A549 (cell line): ENCODE results near the gene CARS1. TPM values are rescaled to one million over a fixed set of nuclear protein-coding genes. Genes with fewer than 3 reads are reported as not detected.

Experiments used
- ATAC-seq, 2 experiments: fragments of 200-7000 bp in 1 of 2; fragments of >200 bp in 1 of 2; cut with Nextera tagmentation in 1 of 2; cut with Tn5 transposase in 1 of 2; 3 replicates each; pipeline versions ENCODE4 v1.8.0 to v1.9.1; 2018 to 2020; ENCODE audit warnings: mild to moderate bottlenecking in 1 of 2, moderate library complexity in 1 of 2
- CTCF ChIA-PET: fragments of 300-600 bp; sonication (Branson Sonifier 250); formaldehyde crosslinking; extraction: SDS; loops from one replicate; lab custom pipeline; 2021; ENCODE audit warnings: antibody characterized with exemption, inconsistent platforms; lab: Yijun Ruan, JAX
- POLR2A ChIA-PET: fragments of 350-600 bp; formaldehyde crosslinking; extraction: SDS; loops from one replicate; lab custom pipeline; 2021; ENCODE audit warnings: antibody characterized with exemption, inconsistent platforms; lab: Yijun Ruan, JAX
- DNase-seq, 2 experiments: peaks; one replicate each; pipeline versions ENCODE4 v3.0.0 to v3.0.0-alpha.2; 2011 to 2016; ENCODE audit warnings: low read depth in 1 of 2, low spot score in 1 of 2
- FAIRE-seq: peaks from 2 replicates; lab custom pipeline; 2011; peaks lifted over from hg19 to GRCh38; lab: Jason Lieb, UNC
- H3K27ac ChIP-seq, 2 experiments: fragments of >200 bp; sonication (Bioruptor Twin); formaldehyde crosslinking; 3 replicates each; pipeline ENCODE4 v1.5.1; 2016 to 2017
- H3K4me1 ChIP-seq: fragments of >200 bp; sonication (Bioruptor Twin); formaldehyde crosslinking; 3 replicates; pipeline ENCODE4 v1.6.1; 2016
- H3K4me2 ChIP-seq: fragments of >200 bp; sonication (Bioruptor Twin); formaldehyde crosslinking; 3 replicates; pipeline ENCODE4 v1.6.1; 2016
- H3K4me3 ChIP-seq: fragments of >200 bp; sonication (Bioruptor Twin); formaldehyde crosslinking; 3 replicates; pipeline ENCODE4 v1.5.1; 2016
- H3K9me3 ChIP-seq: fragments of >200 bp; sonication (Bioruptor Twin); formaldehyde crosslinking; 3 replicates; pipeline ENCODE4 v1.6.1; 2016
- CBX8 ChIP-seq: fragments of 200-600 bp; sonication (generic); IDR thresholded peaks from 2 replicates; pipeline ENCODE4 v1.6.1; 2016
- CEBPB ChIP-seq, 2 experiments: fragments of >200 bp in 1 of 2; sonication (Bioruptor Twin) in 1 of 2; formaldehyde crosslinking in 1 of 2; IDR thresholded peaks; 2 replicates each; pipeline ENCODE4 v1.6.1; 2012 to 2016
- EHF ChIP-seq: fragments of 250-450 bp; sonication (Bioruptor Pico); IDR thresholded peaks from 2 replicates; pipeline ENCODE4 v1.5.0; 2020; ENCODE audit warnings: mild to moderate bottlenecking
- EHMT2 ChIP-seq: fragments of 200-600 bp; sonication (generic); IDR thresholded peaks from 2 replicates; pipeline ENCODE4 v1.6.1; 2016; ENCODE audit warnings: antibody characterized with exemption, low read depth, mild to moderate bottlenecking, moderate library complexity
- EP300 ChIP-seq, 2 experiments: fragments of >200 bp; sonication (Bioruptor Twin); formaldehyde crosslinking; IDR thresholded peaks; 2 replicates in 1 of 2; 3 replicates in 1 of 2; pipeline ENCODE4 v1.6.1; 2016 to 2017
- FOSB ChIP-seq: fragments of 250-450 bp; sonication (Bioruptor Pico); IDR thresholded peaks from 2 replicates; pipeline ENCODE4 v1.5.0; 2020; ENCODE audit warnings: mild to moderate bottlenecking, moderate library complexity
- JUN ChIP-seq, 2 experiments: fragments of >200 bp; sonication (Bioruptor Twin); formaldehyde crosslinking; IDR thresholded peaks; 2 replicates in 1 of 2; 3 replicates in 1 of 2; pipeline ENCODE4 v1.6.1; 2016 to 2017
- KDM5A ChIP-seq: fragments of 200-600 bp; sonication (generic); IDR thresholded peaks from 2 replicates; pipeline ENCODE4 v1.6.1; 2016; ENCODE audit warnings: antibody characterized with exemption, mild to moderate bottlenecking
- MAFK ChIP-seq: fragments of 450-650 bp; IDR thresholded peaks from 2 replicates; pipeline ENCODE4 v1.6.1; 2014; ENCODE audit not compliant: partially characterized antibody
- NFE2L2 ChIP-seq: fragments of 150-350 bp; conservative IDR thresholded peaks from 2 replicates; pipeline ENCODE4 v1.6.1; 2014; ENCODE audit warnings: low read length
- POLR2AphosphoS2 ChIP-seq: conservative IDR thresholded peaks from 2 replicates; pipeline ENCODE4 v1.6.1; 2012; ENCODE audit warnings: low read length, improper control_type of control experiment, inconsistent platforms
- RFX5 ChIP-seq: fragments of 450-650 bp; IDR thresholded peaks from 2 replicates; pipeline ENCODE4 v1.7.1; 2014; ENCODE audit warnings: antibody characterized with exemption, mild to moderate bottlenecking, moderate library complexity
- RNF2 ChIP-seq: fragments of 200-600 bp; sonication (generic); IDR thresholded peaks from 2 replicates; pipeline ENCODE4 v1.6.1; 2016; ENCODE audit warnings: low read depth, mild to moderate bottlenecking, antibody characterized with exemption, moderate library complexity, borderline replicate concordance
- SMC3 ChIP-seq: fragments of >200 bp; sonication (Bioruptor Twin); formaldehyde crosslinking; IDR thresholded peaks from 3 replicates; pipeline ENCODE4 v1.6.1; 2018; ENCODE audit warnings: inconsistent platforms
- WGBS: methylation state at CpG from one replicate; pipeline ENCODE4 v1.1.6; 2017; ENCODE audit errors: missing lambda C conversion rate; 5-methylcytosine and 5-hydroxymethylcytosine counted together
- polyA plus RNA-seq, 4 experiments: library from polyadenylated mRNA; depleted of rRNA in 3 of 4; stranded (reverse); fragments of >200 nt; fragmentation: RNase III in 1 of 4; extraction: RNeasy Plus Mini Kit Qiagen cat#74134 plus additional on column Dnase treatment in 1 of 4; gene quantifications; 2 replicates in 3 of 4; 3 replicates in 1 of 4; pipeline ENCODE4 v1.2.3, GENCODE V29; 2011 to 2017
- TF ChIP-seq, protein P1 (sequence below): fragments of 200-600 bp; sonication (generic); IDR thresholded peaks from 2 replicates; pipeline ENCODE4 v1.6.1; 2016; ENCODE audit warnings: antibody characterized with exemption, mild to moderate bottlenecking, moderate library complexity
- TF ChIP-seq, protein P2 (sequence below): fragments of >200 bp; sonication (Bioruptor Twin); formaldehyde crosslinking; IDR thresholded peaks from 3 replicates; pipeline ENCODE4 v1.6.1; 2016

The CARS1 gene
- polyA plus RNA-seq, 2 of the 4 experiments (the other 2 are of a cell fraction) = 52.7 to 130 TPM

- ATAC-seq = no peak
- no peaks in the 10 kb centered on the region for H3K4me1 ChIP-seq
- H3K9me3 ChIP-seq = no peaks in the 10 kb centered on the region
- POLR2A ChIA-PET = no interaction called here
- no peak for FAIRE-seq
- TF ChIP-seq CBX8 (no peak), CEBPB (IDR thresholded peaks at IDR 0.05) (no peak), NFE2L2 (no peak), SMC3 (no peak), KDM5A (no peak), EP300 (IDR thresholded peaks at IDR 0.05) (no peak), RFX5 (no peak), MAFK (no peak), EHF (CRISPR knock-in tag) (no peak)
- TF ChIP-seq, protein P1, sequence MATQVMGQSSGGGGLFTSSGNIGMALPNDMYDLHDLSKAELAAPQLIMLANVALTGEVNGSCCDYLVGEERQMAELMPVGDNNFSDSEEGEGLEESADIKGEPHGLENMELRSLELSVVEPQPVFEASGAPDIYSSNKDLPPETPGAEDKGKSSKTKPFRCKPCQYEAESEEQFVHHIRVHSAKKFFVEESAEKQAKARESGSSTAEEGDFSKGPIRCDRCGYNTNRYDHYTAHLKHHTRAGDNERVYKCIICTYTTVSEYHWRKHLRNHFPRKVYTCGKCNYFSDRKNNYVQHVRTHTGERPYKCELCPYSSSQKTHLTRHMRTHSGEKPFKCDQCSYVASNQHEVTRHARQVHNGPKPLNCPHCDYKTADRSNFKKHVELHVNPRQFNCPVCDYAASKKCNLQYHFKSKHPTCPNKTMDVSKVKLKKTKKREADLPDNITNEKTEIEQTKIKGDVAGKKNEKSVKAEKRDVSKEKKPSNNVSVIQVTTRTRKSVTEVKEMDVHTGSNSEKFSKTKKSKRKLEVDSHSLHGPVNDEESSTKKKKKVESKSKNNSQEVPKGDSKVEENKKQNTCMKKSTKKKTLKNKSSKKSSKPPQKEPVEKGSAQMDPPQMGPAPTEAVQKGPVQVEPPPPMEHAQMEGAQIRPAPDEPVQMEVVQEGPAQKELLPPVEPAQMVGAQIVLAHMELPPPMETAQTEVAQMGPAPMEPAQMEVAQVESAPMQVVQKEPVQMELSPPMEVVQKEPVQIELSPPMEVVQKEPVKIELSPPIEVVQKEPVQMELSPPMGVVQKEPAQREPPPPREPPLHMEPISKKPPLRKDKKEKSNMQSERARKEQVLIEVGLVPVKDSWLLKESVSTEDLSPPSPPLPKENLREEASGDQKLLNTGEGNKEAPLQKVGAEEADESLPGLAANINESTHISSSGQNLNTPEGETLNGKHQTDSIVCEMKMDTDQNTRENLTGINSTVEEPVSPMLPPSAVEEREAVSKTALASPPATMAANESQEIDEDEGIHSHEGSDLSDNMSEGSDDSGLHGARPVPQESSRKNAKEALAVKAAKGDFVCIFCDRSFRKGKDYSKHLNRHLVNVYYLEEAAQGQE = no peak
- TF ChIP-seq, protein P2, sequence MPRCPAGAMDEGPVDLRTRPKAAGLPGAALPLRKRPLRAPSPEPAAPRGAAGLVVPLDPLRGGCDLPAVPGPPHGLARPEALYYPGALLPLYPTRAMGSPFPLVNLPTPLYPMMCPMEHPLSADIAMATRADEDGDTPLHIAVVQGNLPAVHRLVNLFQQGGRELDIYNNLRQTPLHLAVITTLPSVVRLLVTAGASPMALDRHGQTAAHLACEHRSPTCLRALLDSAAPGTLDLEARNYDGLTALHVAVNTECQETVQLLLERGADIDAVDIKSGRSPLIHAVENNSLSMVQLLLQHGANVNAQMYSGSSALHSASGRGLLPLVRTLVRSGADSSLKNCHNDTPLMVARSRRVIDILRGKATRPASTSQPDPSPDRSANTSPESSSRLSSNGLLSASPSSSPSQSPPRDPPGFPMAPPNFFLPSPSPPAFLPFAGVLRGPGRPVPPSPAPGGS = no peak
- CTCF ChIA-PET = interaction anchor here (0.9 to 4.3 kb wide), 6 partner anchors 11 to 78 kb away, joined by 3 to 30 read pairs (median 6); no protein-coding TSS in a partner anchor
- no peak for DNase-seq
- H3K27ac ChIP-seq = no peak overlapping the region
- 87% methylated on average over 15 of the region's 16 CpGs for WGBS
- no peak overlapping the region for H3K4me3 ChIP-seq
- H3K4me2 ChIP-seq = no peak overlapping the region
Observed at GRCh38 chr11:3014057-3014938, 42.9 kb downstream of the CARS1 start.

DNA sequence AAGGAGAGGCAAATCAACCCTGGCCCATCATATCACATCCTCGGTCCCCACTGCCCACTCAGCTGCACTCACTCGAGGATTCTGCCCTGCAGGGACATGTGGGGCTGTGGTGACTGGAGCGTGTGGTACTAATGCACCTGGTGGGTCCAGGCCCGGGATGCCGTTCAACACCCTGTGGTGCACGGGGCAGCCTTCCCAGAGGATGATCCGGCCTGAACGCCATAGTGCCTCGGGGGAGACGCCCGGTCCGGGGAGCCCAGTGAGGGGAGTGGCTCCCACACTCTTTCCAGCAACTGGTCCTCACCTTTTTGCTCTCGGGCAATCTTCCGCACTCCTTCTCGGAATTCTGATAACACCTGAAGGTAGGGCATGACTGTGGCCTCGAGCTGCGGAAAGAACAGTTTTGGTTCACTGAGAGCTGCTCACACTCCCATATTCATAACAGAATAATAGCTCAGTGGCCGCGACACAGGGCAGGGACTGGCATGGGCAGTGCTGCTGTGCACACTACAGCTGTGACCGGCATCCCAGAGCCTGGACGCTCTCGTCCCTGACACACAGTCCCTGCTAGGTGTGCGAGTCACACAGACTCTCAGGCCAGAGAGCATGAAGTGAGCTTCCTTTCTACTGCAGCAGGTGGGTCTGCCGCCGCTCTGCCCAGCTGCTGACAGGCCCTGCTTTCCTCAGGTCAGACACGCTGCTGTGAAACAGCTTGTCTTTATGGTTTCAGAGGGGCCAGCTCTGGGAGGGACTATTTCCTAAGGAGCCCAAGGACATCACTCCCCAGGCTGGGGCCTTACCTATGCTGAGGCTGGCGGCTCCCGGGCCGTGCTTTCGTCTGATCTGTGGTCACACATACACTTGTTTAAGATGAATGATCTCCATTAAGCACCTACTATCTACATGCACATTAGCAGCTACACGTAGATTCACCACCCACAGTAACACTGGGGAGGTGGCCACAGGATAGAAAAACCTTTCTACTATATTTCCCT is 45.0 kb downstream of the CARS1 start:
- FAIRE-seq (no peak), DNase-seq (no peak)
- no peak overlapping the region for H3K4me3 ChIP-seq
- 90% methylated on average over 31 of the region's 31 CpGs for WGBS
- POLR2A ChIA-PET = interaction anchor here (0.9 kb wide), 1 partner anchor 15 kb away, joined by 3 read pairs; no protein-coding TSS in a partner anchor
- H3K4me2 ChIP-seq = no peak overlapping the region
- no peaks in the 10 kb centered on the region for H3K9me3 ChIP-seq
- H3K4me1 ChIP-seq = no peaks in the 10 kb centered on the region
- no peak for TF ChIP-seq JUN (IDR thresholded peaks at IDR 0.05)
- TF ChIP-seq RNF2 = no peak
- TF ChIP-seq POLR2AphosphoS2 = no peak
- TF ChIP-seq SMC3 = no peak
- TF ChIP-seq KDM5A = no peak
- TF ChIP-seq, protein P1 = no peak
- TF ChIP-seq EHMT2 = no peak
- no peak for TF ChIP-seq FOSB
- no peak for TF ChIP-seq EP300 (IDR thresholded peaks at IDR 0.05)
- TF ChIP-seq, all 56 proteins: peak for 0
- CTCF ChIA-PET = interaction anchor here (1.0 to 2.2 kb wide), 7 partner anchors 10 to 81 kb away, joined by 3 to 7 read pairs (median 5); no protein-coding TSS in a partner anchor
- H3K27ac ChIP-seq = no peak overlapping the region
- no peak for ATAC-seq
